ENCODE measurements around the gene TLE6. TPM values are rescaled to one million over a fixed set of nuclear protein-coding genes. Genes with fewer than 3 reads are reported as not detected.

The TLE6 gene
- total and polyA plus RNA-seq, 2 of the 13 experiments (the other 11 are each of a cell fraction or from before 2014, with no cell fraction given): 0.24 to 5.5 TPM

DNA sequence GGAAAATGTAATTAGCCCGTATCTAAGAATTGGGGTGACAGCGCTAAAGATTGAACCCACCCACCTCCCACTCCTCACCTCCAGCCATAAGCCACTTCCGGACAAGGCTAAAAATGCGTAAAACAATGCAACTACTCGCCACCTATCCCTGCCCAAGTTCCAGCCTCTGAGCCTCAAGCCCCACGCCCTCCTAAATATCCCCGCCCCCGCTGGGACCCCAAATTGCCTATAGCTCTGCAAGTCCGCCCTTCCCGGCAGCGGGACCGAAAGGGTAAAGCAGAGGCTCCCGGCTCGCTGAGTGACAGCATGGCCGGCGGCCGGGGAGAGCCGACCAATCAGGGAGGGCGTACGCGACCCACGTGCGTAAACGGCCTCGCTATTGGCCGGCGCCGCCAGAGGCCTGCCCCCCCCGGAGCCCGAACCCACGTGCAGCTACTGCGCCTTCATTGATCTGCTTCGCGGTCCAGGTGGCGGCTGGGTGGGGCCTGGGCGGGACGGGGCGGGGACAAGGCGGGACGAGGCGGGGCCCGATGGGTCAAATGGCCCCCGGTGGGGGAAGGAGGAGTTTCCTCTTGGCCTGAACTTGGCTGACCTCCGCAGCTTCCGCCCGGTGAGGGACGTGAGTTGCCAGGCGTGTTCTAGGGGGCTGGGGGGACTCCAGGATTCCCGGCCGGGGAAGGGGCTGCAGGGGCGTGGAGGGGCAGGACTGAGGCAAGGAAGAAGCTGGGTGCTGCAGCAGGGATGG is at the start of gene TLE6 (continued):
- TF ChIP-seq, protein P1, sequence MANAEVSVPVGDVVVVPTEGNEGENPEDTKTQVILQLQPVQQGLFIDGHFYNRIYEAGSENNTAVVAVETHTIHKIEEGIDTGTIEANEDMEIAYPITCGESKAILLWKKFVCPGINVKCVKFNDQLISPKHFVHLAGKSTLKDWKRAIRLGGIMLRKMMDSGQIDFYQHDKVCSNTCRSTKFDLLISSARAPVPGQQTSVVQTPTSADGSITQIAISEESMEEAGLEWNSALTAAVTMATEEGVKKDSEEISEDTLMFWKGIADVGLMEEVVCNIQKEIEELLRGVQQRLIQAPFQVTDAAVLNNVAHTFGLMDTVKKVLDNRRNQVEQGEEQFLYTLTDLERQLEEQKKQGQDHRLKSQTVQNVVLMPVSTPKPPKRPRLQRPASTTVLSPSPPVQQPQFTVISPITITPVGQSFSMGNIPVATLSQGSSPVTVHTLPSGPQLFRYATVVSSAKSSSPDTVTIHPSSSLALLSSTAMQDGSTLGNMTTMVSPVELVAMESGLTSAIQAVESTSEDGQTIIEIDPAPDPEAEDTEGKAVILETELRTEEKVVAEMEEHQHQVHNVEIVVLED (CRISPR knock-in tag; IDR thresholded peaks at IDR 0.05; ENCODE audit: borderline replicate concordance): peak; percentile 76; the same call in 1 of the 2 replicates
- TF ChIP-seq, protein P2, sequence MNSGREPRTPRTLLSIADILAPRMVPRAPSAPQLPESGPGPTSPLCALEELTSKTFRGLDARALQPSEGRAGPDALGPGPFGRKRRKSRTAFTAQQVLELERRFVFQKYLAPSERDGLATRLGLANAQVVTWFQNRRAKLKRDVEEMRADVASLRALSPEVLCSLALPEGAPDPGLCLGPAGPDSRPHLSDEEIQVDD (CRISPR knock-in tag; IDR thresholded peaks at IDR 0.05; ENCODE audit: borderline replicate concordance): no peak
- TF ChIP-seq RXRB (CRISPR knock-in tag; IDR thresholded peaks at IDR 0.05; ENCODE audit: borderline replicate concordance): peak; percentile 94
- no peak for TF ChIP-seq ZNF672 (CRISPR knock-in tag; IDR thresholded peaks at IDR 0.05)
- no peak for TF ChIP-seq ZNF598 (CRISPR knock-in tag; IDR thresholded peaks at IDR 0.05; ENCODE audit: borderline replicate concordance)
- no peak for TF ChIP-seq MIER2 (CRISPR knock-in tag; IDR thresholded peaks at IDR 0.05)
- TF ChIP-seq ATRX (CRISPR knock-in tag; IDR thresholded peaks at IDR 0.05; ENCODE audit: borderline replicate concordance): no peak
- no peak for TF ChIP-seq ETV6 (CRISPR knock-in tag; conservative IDR thresholded peaks at IDR 0.05)
- no peak for TF ChIP-seq FLYWCH1 (CRISPR knock-in tag; IDR thresholded peaks at IDR 0.05)
- TF ChIP-seq NFYB (CRISPR knock-in tag; IDR thresholded peaks at IDR 0.05): peak; percentile 90
- no peak for TF ChIP-seq ZFP36 (IDR thresholded peaks at IDR 0.05; ENCODE audit: borderline replicate concordance, low read depth, low read length, partially characterized antibody)
- peak; percentile 73; the same call in 1 of the 2 replicates for TF ChIP-seq CSRNP1 (CRISPR knock-in tag; IDR thresholded peaks at IDR 0.05)
- TF ChIP-seq, protein P3, sequence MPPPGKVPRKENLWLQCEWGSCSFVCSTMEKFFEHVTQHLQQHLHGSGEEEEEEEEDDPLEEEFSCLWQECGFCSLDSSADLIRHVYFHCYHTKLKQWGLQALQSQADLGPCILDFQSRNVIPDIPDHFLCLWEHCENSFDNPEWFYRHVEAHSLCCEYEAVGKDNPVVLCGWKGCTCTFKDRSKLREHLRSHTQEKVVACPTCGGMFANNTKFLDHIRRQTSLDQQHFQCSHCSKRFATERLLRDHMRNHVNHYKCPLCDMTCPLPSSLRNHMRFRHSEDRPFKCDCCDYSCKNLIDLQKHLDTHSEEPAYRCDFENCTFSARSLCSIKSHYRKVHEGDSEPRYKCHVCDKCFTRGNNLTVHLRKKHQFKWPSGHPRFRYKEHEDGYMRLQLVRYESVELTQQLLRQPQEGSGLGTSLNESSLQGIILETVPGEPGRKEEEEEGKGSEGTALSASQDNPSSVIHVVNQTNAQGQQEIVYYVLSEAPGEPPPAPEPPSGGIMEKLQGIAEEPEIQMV (CRISPR knock-in tag; IDR thresholded peaks at IDR 0.05; ENCODE audit: low read depth): no peak; the same call in 1 of the 2 replicates
- no peak for TF ChIP-seq ZFP41 (CRISPR knock-in tag; IDR thresholded peaks at IDR 0.05; ENCODE audit: borderline replicate concordance)
- TF ChIP-seq ZNF282 (IDR thresholded peaks at IDR 0.05; ENCODE audit: partially characterized antibody): no peak
- TF ChIP-seq, protein P4, sequence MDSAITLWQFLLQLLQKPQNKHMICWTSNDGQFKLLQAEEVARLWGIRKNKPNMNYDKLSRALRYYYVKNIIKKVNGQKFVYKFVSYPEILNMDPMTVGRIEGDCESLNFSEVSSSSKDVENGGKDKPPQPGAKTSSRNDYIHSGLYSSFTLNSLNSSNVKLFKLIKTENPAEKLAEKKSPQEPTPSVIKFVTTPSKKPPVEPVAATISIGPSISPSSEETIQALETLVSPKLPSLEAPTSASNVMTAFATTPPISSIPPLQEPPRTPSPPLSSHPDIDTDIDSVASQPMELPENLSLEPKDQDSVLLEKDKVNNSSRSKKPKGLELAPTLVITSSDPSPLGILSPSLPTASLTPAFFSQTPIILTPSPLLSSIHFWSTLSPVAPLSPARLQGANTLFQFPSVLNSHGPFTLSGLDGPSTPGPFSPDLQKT (CRISPR knock-in tag; IDR thresholded peaks at IDR 0.05; ENCODE audit: borderline replicate concordance): no peak
- TF ChIP-seq RFX1 (IDR thresholded peaks at IDR 0.05): no peak
- peak; percentile 55; the same call in 1 of the 2 replicates for TF ChIP-seq AKAP8 (CRISPR knock-in tag; IDR thresholded peaks at IDR 0.05)
- TF ChIP-seq ATF1 (CRISPR knock-in tag; IDR thresholded peaks at IDR 0.05): no peak
- TF ChIP-seq POLR2AphosphoS5 (IDR thresholded peaks at IDR 0.05; ENCODE audit: low read depth, low read length): peak; percentile 64
- no peak for TF ChIP-seq KLF11 (CRISPR knock-in tag; IDR thresholded peaks at IDR 0.05)
- TF ChIP-seq FOXP4 (CRISPR knock-in tag; IDR thresholded peaks at IDR 0.05): peak; percentile 41; the same call in 1 of the 2 replicates

Data from HepG2 (cell line).